Keratinocyte (primary cell): ENCODE results near the gene NCOA4.

Source experiments
- CTCF ChIP-seq, 3 experiments: IDR thresholded peaks in 1 of 3; conservative IDR thresholded peaks in 1 of 3; optimal IDR thresholded peaks in 1 of 3; 2 replicates in 2 of 3; 3 replicates in 1 of 3; pipeline versions ENCODE3 to v1.5.1; 2011; ENCODE audit warnings: low read length in 3 of 3, mild to moderate bottlenecking in 3 of 3, moderate library complexity in 2 of 3, control low read depth in 1 of 3, inconsistent platforms in 1 of 3; ENCODE audit not compliant: insufficient read depth in 2 of 3; ENCODE audit errors: extremely low read depth in 1 of 3
- EZH2 ChIP-seq: IDR thresholded peaks from one replicate; pipeline ENCODE4 v1.6.1; 2012; ENCODE audit warnings: inconsistent platforms, mild to moderate bottlenecking, low read length, moderate library complexity

- TF ChIP-seq CTCF (optimal IDR thresholded peaks at IDR 0.05 in 1 of 3, IDR thresholded peaks at IDR 0.05 in 1 of 3, conservative IDR thresholded peaks at IDR 0.05 in 1 of 3; ENCODE audit: extremely low read depth in 1 of 3, insufficient read depth in 2 of 3, low read length in 3 of 3), result no peak
- TF ChIP-seq EZH2, result no peak
Measured at GRCh38 chr10:46062723-46063428, 32.5 kb upstream of the NCOA4 start.
